Chondrocyte (in vitro differentiated cells): ENCODE data around the gene AXIN1. TPM values are rescaled to one million over a fixed set of nuclear protein-coding genes. Genes with fewer than 3 reads are reported as not detected.

Source experiments
- DNase-seq: peaks from one replicate; pipeline ENCODE4 v3.0.0; 2021; ENCODE audit warnings: mixed read lengths, low spot score
- H3K27ac Mint-ChIP-seq: one replicate; pipeline ENCODE4 v1.8.0; 2021; ENCODE audit warnings: mild to moderate bottlenecking, moderate library complexity, mixed read lengths; ENCODE audit not compliant: unreplicated experiment
- H3K27me3 Mint-ChIP-seq: 2 replicates; pipeline ENCODE4 v1.8.0; 2021; ENCODE audit warnings: low read depth, mixed read lengths
- H3K36me3 Mint-ChIP-seq: 2 replicates; pipeline ENCODE4 v1.8.0; 2021; ENCODE audit warnings: low read depth, mixed read lengths
- H3K4me1 Mint-ChIP-seq: 2 replicates; pipeline ENCODE4 v1.8.0; 2021; ENCODE audit warnings: low read depth, mild to moderate bottlenecking, mixed read lengths
- H3K4me3 Mint-ChIP-seq: one replicate; pipeline ENCODE4 v1.8.0; 2021; ENCODE audit warnings: mild to moderate bottlenecking, moderate library complexity, mixed read lengths; ENCODE audit not compliant: unreplicated experiment
- H3K9me3 Mint-ChIP-seq: 2 replicates; pipeline ENCODE4 v1.8.0; 2021; ENCODE audit warnings: low read depth, mixed read lengths
- CTCF ChIP-seq: fragments of 200-600 bp; sonication (generic); IDR thresholded peaks from 2 replicates; pipeline ENCODE4 v1.5.0; 2021; ENCODE audit warnings: antibody characterized with exemption, mild to moderate bottlenecking, moderate library complexity
- total RNA-seq: library from RNA; stranded (reverse); gene quantifications from 3 replicates; pipeline ENCODE4 v1.2.1, GENCODE V29; 2021

The AXIN1 gene
- total RNA-seq, 1 donor from 2014 or later: 27.2 TPM

GRCh38 chr16:369866-370436, 17.4 kb upstream of the AXIN1 start:
- Mint-ChIP-seq H3K9me3 (no peaks in the 10 kb centered on the region), H3K4me1 (peaks cover 11% of the 10 kb centered on the region), H3K27me3 (no peaks in the 10 kb centered on the region), H3K27ac (no peak overlapping the region), H3K4me3 (peak overlapping the region; percentile 75), H3K36me3 (peaks cover 9% of the 10 kb centered on the region)
- peak; percentile 90 for DNase-seq
- TF ChIP-seq CTCF: no peak

GRCh38 chr16:369275-369865, 16.8 kb upstream of the AXIN1 start:
- Mint-ChIP-seq H3K4me1 (peaks cover 11% of the 10 kb centered on the region), H3K27me3 (no peaks in the 10 kb centered on the region), H3K36me3 (peaks cover 9% of the 10 kb centered on the region), H3K9me3 (no peaks in the 10 kb centered on the region), H3K27ac (no peak overlapping the region), H3K4me3 (peak overlapping the region; percentile 62)
- no peak for DNase-seq
- TF ChIP-seq CTCF: no peak

- DNase-seq: peak; percentile 92
- Mint-ChIP-seq H3K4me3 (no peak overlapping the region), H3K36me3 (peaks cover 9% of the 10 kb centered on the region), H3K4me1 (peaks cover 11% of the 10 kb centered on the region), H3K27ac (no peak overlapping the region), H3K27me3 (no peaks in the 10 kb centered on the region), H3K9me3 (no peaks in the 10 kb centered on the region)
- no peak for TF ChIP-seq CTCF
Measured at GRCh38 chr16:368388-369158, 16.1 kb upstream of the AXIN1 start.

- TF ChIP-seq CTCF: no peak
- Mint-ChIP-seq H3K4me1 (peaks cover 11% of the 10 kb centered on the region), H3K36me3 (peaks cover 5% of the 10 kb centered on the region), H3K9me3 (no peaks in the 10 kb centered on the region), H3K27me3 (no peaks in the 10 kb centered on the region), H3K4me3 (no peak overlapping the region), H3K27ac (no peak overlapping the region)
- DNase-seq: peak; percentile 83
Measured at GRCh38 chr16:367333-367903, 14.9 kb upstream of the AXIN1 start.

DNA sequence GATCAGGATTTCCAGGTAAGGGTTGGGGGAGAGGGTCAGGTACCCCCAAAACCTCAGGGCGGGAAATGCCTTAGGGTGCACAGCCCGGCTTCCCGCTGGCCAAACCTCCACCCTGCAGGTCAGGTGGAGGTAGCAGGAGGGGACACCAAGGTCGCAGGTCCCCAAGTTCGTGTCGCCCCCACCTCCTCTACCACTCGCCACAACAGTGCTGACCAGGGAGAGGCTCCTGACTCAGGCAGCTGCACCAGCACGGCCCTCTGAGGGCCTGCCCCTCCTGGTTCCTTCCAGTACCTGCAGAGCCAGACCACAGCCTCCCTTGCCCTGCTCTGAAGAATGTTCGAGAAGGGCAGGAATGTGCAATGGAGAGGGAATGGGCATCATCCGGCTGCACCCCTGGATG, 14.0 kb upstream of the AXIN1 start:
- no peak for DNase-seq
- Mint-ChIP-seq H3K27ac (no peak overlapping the region), H3K4me3 (no peak overlapping the region), H3K4me1 (peaks cover 16% of the 10 kb centered on the region), H3K9me3 (no peaks in the 10 kb centered on the region), H3K36me3 (peaks cover 5% of the 10 kb centered on the region), H3K27me3 (no peaks in the 10 kb centered on the region)
- no peak for TF ChIP-seq CTCF
